ENCODE measurements around the gene PGAM2. TPM values are rescaled to one million over a fixed set of nuclear protein-coding genes. Genes with fewer than 3 reads are reported as not detected.
A peak's percentile ranks its signal among the peaks of the same experiment; 100 is the strongest.

Gene PGAM2
- total RNA-seq, 1 donor from 2014 or later = 0.44 TPM

- ATAC-seq = no peak
- no peaks in the 10 kb centered on the region for H3K36me3 ChIP-seq
- intact Hi-C loops (cut with DNase I) = no loop called here
- H3K4me1 ChIP-seq = peaks cover 13% of the 10 kb centered on the region
- TF ChIP-seq CTCF (IDR thresholded peaks at IDR 0.05) = no peak
- H3K27me3 ChIP-seq (ENCODE audit: low read depth) = no peaks in the 10 kb centered on the region
- no peak for DNase-seq
- no peaks in the 10 kb centered on the region for H3K9me3 ChIP-seq
- H3K4me3 ChIP-seq = no peak overlapping the region
- peak overlapping the region; percentile 46 for H3K27ac ChIP-seq
Measured at GRCh38 chr7:44094365-44094764, 29.0 kb upstream of the PGAM2 start.

GRCh38 chr7:44093102-44093641 lies 27.8 kb upstream of the PGAM2 start:
- intact Hi-C loops (cut with DNase I) = no loop called here
- no peak overlapping the region for H3K27ac ChIP-seq
- no peaks in the 10 kb centered on the region for H3K9me3 ChIP-seq
- no peak for DNase-seq
- H3K36me3 ChIP-seq = no peaks in the 10 kb centered on the region
- H3K4me1 ChIP-seq = peaks cover 13% of the 10 kb centered on the region
- no peaks in the 10 kb centered on the region for H3K27me3 ChIP-seq (ENCODE audit: low read depth)
- ATAC-seq = no peak
- no peak overlapping the region for H3K4me3 ChIP-seq
- no peak for TF ChIP-seq CTCF (IDR thresholded peaks at IDR 0.05)

GRCh38 chr7:44087911-44088838 lies 22.8 kb upstream of the PGAM2 start:
- Histone ChIP-seq H3K4me1 (peaks cover 16% of the 10 kb centered on the region), H3K9me3 (no peaks in the 10 kb centered on the region), H3K27ac (peak overlapping the region; percentile 73), H3K27me3 (ENCODE audit: low read depth) (no peaks in the 10 kb centered on the region), H3K36me3 (no peaks in the 10 kb centered on the region), H3K4me3 (no peak overlapping the region)
- peak; percentile 38 for DNase-seq
- no peak for TF ChIP-seq CTCF (IDR thresholded peaks at IDR 0.05)
- intact Hi-C loops (cut with DNase I) = no loop called here
- ATAC-seq = peak; percentile 45 to 50

GRCh38 chr7:44086627-44087026 lies 21.3 kb upstream of the PGAM2 start:
- Histone ChIP-seq H3K27me3 (ENCODE audit: low read depth) (no peaks in the 10 kb centered on the region), H3K27ac (peak overlapping the region; percentile 73), H3K9me3 (no peaks in the 10 kb centered on the region), H3K4me1 (peaks cover 17% of the 10 kb centered on the region), H3K36me3 (no peaks in the 10 kb centered on the region), H3K4me3 (no peak overlapping the region)
- intact Hi-C loops (cut with DNase I) = no loop called here
- no peak for TF ChIP-seq CTCF (IDR thresholded peaks at IDR 0.05)
- ATAC-seq (no peak), DNase-seq (no peak)

GRCh38 chr7:44085546-44085945 lies 20.2 kb upstream of the PGAM2 start:
- no peaks in the 10 kb centered on the region for H3K27me3 ChIP-seq (ENCODE audit: low read depth)
- DNase-seq (peak; percentile 35), ATAC-seq (no peak)
- H3K9me3 ChIP-seq = no peaks in the 10 kb centered on the region
- H3K27ac ChIP-seq = peak overlapping the region; percentile 2
- no peak for TF ChIP-seq CTCF (IDR thresholded peaks at IDR 0.05)
- no peak overlapping the region for H3K4me3 ChIP-seq
- peaks cover under 1% of the 10 kb centered on the region for H3K36me3 ChIP-seq
- peaks cover 28% of the 10 kb centered on the region for H3K4me1 ChIP-seq
- intact Hi-C loops (cut with DNase I) = no loop called here

Data from lower lobe of right lung (tissue), 2 donors.